ENCODE results near the gene IGFBP4.

GRCh38 chr17:40432864-40433528, 10.3 kb upstream of the IGFBP4 start:
- TF ChIP-seq TAF1 (IDR thresholded peaks at IDR 0.05; ENCODE audit: borderline replicate concordance, low read depth, low read length), result no peak
- no peak for TF ChIP-seq POLR2AphosphoS5 (IDR thresholded peaks at IDR 0.05; ENCODE audit: low read depth, low read length)

Data from GM12892 (cell line).